Stomach (tissue), 9 donors: Measurements from ENCODE around the gene GNG2. TPM values are rescaled to one million over a fixed set of nuclear protein-coding genes. Genes with fewer than 3 reads are reported as not detected.

ENCODE experiments used
- DNase-seq, 2 donors: peaks; one replicate each; pipeline versions ENCODE4 v3.0.0 to v3.0.0-alpha.2; 2013 to 2019
- H3K27ac ChIP-seq, 5 donors: fragments of 200-600 bp in 4 of 5; sonication (generic) in 4 of 5; one replicate each; pipeline ENCODE4 v1.5.1; 2013 to 2019; ENCODE audit warnings: mild to moderate bottlenecking in 1 of 5, moderate library complexity in 1 of 5
- H3K27me3 ChIP-seq, 3 donors: fragments of 200-600 bp; sonication (generic); one replicate each; pipeline ENCODE4 v1.5.1; 2017 to 2019; ENCODE audit warnings: mixed run types in 1 of 3
- H3K36me3 ChIP-seq, 4 donors: fragments of 200-600 bp; sonication (generic); 1 replicate in 3 of 4; 2 replicates in 1 of 4; pipeline ENCODE4 v1.5.1; 2016 to 2019
- H3K4me1 ChIP-seq, 4 donors: fragments of 200-600 bp; sonication (generic); one replicate each; pipeline ENCODE4 v1.5.1; 2016 to 2019
- H3K4me3 ChIP-seq, 4 donors: fragments of 200-600 bp; sonication (generic) in 3 of 4; one replicate each; pipeline ENCODE4 v1.5.1; 2016 to 2019; ENCODE audit warnings: mild to moderate bottlenecking in 1 of 4
- H3K9me3 ChIP-seq, 4 donors: fragments of 200-600 bp; sonication (generic); one replicate each; pipeline ENCODE4 v1.5.1; 2016 to 2019
- EP300 ChIP-seq: sonication (generic); formaldehyde crosslinking; IDR thresholded peaks from one replicate; pipeline ENCODE4 v1.6.1; 2017; ENCODE audit warnings: antibody characterized with exemption
- POLR2A ChIP-seq, 4 donors: fragments of 450-650 bp; IDR thresholded peaks; one replicate each; pipeline ENCODE4 v1.6.1; 2016; ENCODE audit warnings: antibody characterized with exemption in 4 of 4, control low read depth in 2 of 4, mild to moderate bottlenecking in 1 of 4, moderate library complexity in 1 of 4
- POLR2AphosphoS5 ChIP-seq, 3 donors: sonication (generic); formaldehyde crosslinking; IDR thresholded peaks; one replicate each; pipeline ENCODE4 v1.6.1; 2016; ENCODE audit warnings: antibody characterized with exemption in 3 of 3
- WGBS, 5 donors: extraction: QIAGEN DNeasy Blood & Tissue Kit in 3 of 5; methylation state at CpG; one replicate each; pipeline versions ENCODE4 v1.1.5 to v1.1.7; 2013 to 2018; 5-methylcytosine and 5-hydroxymethylcytosine counted together
- intact Hi-C: fragments of 100-400 bp; cut with DNase I; formaldehyde crosslinking; loops from one replicate; pipeline ENCODE4 v1.15.1; 2023; ENCODE audit warnings: low total_unique reads
- polyA plus RNA-seq, 3 donors: library from polyadenylated mRNA; stranded (reverse); fragments of 200-250 nt; gene quantifications; one replicate each; pipeline ENCODE4 v1.2.3, GENCODE V29; 2013
- total RNA-seq, 5 donors: library from RNA; depleted of rRNA; stranded (reverse); fragments of >200 nt; gene quantifications; one replicate each; pipeline versions ENCODE4 v1.1.0 to v1.2.3, GENCODE V29; 2014 to 2016
- TF ChIP-seq, protein P1 (sequence below), 7 experiments: fragments of 450-650 bp in 4 of 7; fragments of 200-600 bp in 3 of 7; sonication (generic) in 3 of 7; IDR thresholded peaks; one replicate each; pipeline ENCODE4 v1.5.1; 2016 to 2019; ENCODE audit warnings: antibody characterized with exemption in 7 of 7, control low read depth in 2 of 7, mild to moderate bottlenecking in 1 of 7
- donor health status: healthy with polysubstance abuse.
- donor health status: Bipolar disorder and iron deficiency.
- donor health status: healthy.

The GNG2 gene
- total and polyA plus RNA-seq, 8 donors = 0.58 to 23.3 (median 9.2) TPM

DNA sequence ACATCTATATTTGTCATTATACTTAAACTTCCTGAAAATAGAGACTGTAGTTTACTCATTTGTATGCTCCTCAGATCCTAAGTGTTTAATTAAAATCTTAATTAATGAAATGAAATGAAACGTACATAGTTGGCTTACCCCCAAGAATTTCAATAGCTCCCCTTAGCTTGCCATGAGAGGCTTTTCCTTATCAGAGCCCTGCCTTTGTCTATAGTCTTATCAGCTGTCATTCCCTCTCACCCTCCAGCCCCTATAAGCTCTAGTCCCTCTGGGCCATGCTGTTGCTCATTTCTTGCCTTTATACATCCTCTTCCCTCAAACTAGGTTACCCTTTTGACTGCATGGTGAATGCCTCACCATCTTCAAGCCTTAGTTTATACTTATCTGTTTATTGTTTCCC lies 127.8 kb downstream of the GNG2 start:
- TF ChIP-seq, protein P1, sequence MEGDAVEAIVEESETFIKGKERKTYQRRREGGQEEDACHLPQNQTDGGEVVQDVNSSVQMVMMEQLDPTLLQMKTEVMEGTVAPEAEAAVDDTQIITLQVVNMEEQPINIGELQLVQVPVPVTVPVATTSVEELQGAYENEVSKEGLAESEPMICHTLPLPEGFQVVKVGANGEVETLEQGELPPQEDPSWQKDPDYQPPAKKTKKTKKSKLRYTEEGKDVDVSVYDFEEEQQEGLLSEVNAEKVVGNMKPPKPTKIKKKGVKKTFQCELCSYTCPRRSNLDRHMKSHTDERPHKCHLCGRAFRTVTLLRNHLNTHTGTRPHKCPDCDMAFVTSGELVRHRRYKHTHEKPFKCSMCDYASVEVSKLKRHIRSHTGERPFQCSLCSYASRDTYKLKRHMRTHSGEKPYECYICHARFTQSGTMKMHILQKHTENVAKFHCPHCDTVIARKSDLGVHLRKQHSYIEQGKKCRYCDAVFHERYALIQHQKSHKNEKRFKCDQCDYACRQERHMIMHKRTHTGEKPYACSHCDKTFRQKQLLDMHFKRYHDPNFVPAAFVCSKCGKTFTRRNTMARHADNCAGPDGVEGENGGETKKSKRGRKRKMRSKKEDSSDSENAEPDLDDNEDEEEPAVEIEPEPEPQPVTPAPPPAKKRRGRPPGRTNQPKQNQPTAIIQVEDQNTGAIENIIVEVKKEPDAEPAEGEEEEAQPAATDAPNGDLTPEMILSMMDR (IDR thresholded peaks at IDR 0.05) = no peak
- no peak for TF ChIP-seq POLR2AphosphoS5 (IDR thresholded peaks at IDR 0.05)
- TF ChIP-seq POLR2A (IDR thresholded peaks at IDR 0.05) = no peak
- TF ChIP-seq EP300 = no peak
- peak overlapping the region in 4 of 5 donors; percentile 93 to 96 (median 94) for H3K27ac ChIP-seq
- intact Hi-C loops = no loop called here

DNA sequence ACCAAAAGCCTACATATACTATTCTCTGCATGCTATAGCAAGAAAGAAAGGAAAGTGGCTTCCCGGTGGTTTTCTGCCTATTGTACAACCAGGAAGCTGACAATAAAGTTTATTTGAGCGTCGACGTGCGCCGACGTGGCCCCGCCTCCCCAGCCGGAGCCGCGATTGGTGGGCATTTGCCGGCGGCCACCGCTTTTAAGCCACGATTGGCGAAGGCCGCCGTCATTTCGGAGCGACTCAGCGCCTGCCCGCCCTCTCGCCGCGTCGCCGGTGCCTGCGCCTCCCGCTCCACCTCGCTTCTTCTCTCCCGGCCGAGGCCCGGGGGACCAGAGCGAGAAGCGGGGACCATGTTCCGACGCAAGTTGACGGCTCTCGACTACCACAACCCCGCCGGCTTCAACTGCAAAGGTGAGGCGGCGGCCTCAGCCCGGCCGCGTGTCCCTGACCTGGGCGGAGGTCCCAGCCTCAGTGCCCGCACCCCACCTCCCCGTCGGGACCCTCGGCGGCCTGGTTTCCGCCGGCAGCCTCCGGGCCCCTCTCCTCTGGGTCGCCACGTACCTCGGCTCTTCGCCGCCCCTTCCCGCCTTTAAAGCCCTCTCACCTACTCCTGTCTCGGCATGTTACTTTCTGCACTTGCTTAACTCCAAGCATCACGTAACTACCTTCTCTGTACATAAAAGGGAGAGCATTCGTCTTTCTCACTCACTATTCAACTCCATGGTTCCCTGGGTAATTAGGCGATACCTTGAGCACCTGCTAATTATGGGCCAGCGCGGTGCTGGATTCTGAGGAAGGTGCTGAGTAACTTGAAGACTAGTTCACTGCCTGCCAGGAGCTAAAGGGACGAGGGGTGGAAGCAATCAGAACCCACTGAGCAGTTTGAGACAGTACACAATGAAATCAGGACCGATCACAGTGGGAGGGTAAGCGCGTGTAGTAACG lies 129.2 kb downstream of the GNG2 start, which contains the start of gene RTRAF:
RTRAF (plus strand) TSS at position 254 of the 942 bp plus-strand sequence; CDS start at position 348, 94 bp downstream.
- Histone ChIP-seq H3K27ac (peak within 1 kb of the TSS; percentile 91 to 96 (median 93)), H3K9me3 (no peaks in the 10 kb centered on the region), H3K4me1 (peaks cover 13 to 55% (median 33%) of the 10 kb centered on the region in 4 donors), H3K4me3 (peak within 1 kb of the TSS; percentile 82 to 97 (median 94)), H3K27me3 (no peaks in the 10 kb centered on the region), H3K36me3 (peaks cover 0 to 36% (median 29%) of the 10 kb centered on the region in 4 donors)
- TF ChIP-seq POLR2A (IDR thresholded peaks at IDR 0.05) = peak in 2 of 4 donors; percentile 61 to 78
- TF ChIP-seq, protein P1 (IDR thresholded peaks at IDR 0.05) = peak in 1 of 7 experiments; percentile 16
- no peak for TF ChIP-seq EP300
- peak; percentile 88 to 96 (median 91) for TF ChIP-seq POLR2AphosphoS5 (IDR thresholded peaks at IDR 0.05)
- 0 to 5% (median 0%) methylated on average over 50 to 72 of the region's 72 CpGs for WGBS, 5 donors
- peak; percentile 95 to 99 for DNase-seq
- intact Hi-C loops = no loop called here

More for the DNA sequence above, 127.8 kb downstream of the GNG2 start:
- Histone ChIP-seq H3K4me1 (peaks cover 13 to 43% (median 30%) of the 10 kb centered on the region in 4 donors), H3K27me3 (no peaks in the 10 kb centered on the region), H3K36me3 (peaks cover 0 to 22% (median 17%) of the 10 kb centered on the region in 4 donors), H3K9me3 (no peaks in the 10 kb centered on the region), H3K4me3 (peak overlapping the region in 1 of 4 donors; percentile 96)
- 27 to 59% (median 37%) methylated on average over 1 of the region's 1 CpG for WGBS, 5 donors
- DNase-seq = no peak

DNA sequence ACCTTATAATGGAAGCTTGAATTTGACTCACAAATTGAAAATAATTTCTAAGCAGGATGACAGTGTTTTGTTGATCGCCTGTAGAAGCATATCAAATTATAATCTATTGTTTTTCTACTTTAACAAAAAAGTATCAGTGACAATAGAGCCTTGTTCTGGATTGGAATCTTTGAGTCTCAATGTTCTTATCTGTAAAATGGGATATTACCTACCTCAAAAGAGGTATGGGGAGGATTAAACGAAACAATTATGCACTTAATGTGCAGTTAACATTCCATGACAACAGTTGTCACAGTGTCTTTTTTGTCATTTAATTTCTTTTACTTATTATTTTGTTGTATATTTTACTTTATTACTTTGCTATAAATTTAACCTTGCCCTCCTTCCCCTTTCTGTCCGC lies 130.1 kb downstream of the GNG2 start:
- Histone ChIP-seq H3K27ac (peak overlapping the region in 1 of 5 donors; percentile 96), H3K9me3 (no peaks in the 10 kb centered on the region), H3K4me1 (peaks cover 13 to 57% (median 36%) of the 10 kb centered on the region in 4 donors), H3K27me3 (no peaks in the 10 kb centered on the region), H3K4me3 (peak overlapping the region; percentile 82 to 97 (median 94)), H3K36me3 (peaks cover 0 to 45% (median 38%) of the 10 kb centered on the region in 4 donors)
- TF ChIP-seq, protein P1 (IDR thresholded peaks at IDR 0.05) = no peak
- no peak for TF ChIP-seq EP300
- TF ChIP-seq POLR2A (IDR thresholded peaks at IDR 0.05) = no peak
- TF ChIP-seq POLR2AphosphoS5 (IDR thresholded peaks at IDR 0.05) = no peak
- 55 to 68% (median 61%) methylated on average over 3 of the region's 3 CpGs for WGBS, 5 donors
- intact Hi-C loops = no loop called here
- no peak for DNase-seq

DNA sequence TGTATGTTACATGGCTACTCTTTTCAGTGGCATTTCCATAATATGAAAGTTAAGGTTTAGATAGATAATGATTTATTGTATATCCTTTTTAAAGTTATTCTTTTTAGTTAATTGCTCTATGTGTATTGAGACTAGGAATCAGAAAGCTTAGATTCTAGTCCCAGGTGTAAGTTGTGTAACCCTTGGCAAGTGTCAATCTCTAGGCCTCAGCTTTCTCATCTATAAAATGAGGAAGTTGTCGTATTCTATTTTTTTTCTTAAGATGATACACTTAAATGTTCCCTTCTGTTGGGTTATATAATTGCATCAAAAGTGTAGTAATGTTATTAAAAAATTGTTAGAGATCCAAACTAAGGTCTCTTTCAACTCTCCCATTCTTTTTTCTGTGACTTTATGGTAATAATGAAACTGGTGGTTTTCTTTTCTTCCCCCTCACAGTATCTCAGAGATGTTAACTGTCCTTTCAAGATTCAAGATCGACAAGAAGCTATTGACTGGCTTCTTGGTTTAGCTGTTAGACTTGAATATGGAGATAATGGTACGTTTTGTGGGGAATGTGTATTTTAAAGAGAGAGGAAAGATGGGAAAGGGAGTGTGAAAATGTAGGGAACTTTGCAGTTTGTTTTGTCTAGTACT lies 133.0 kb downstream of the GNG2 start:
- intact Hi-C loops = no loop called here
- no peak overlapping the region for H3K27ac ChIP-seq
- WGBS, 5 donors = 65 to 73% (median 69%) methylated on average over 3 of the region's 3 CpGs

More for the DNA sequence above, 133.0 kb downstream of the GNG2 start:
- Histone ChIP-seq H3K9me3 (no peaks in the 10 kb centered on the region), H3K4me3 (no peak overlapping the region), H3K36me3 (peaks cover 0 to 63% (median 55%) of the 10 kb centered on the region in 4 donors), H3K27me3 (no peaks in the 10 kb centered on the region), H3K4me1 (peaks cover 13 to 70% (median 37%) of the 10 kb centered on the region in 4 donors)
- no peak for TF ChIP-seq POLR2AphosphoS5 (IDR thresholded peaks at IDR 0.05)
- no peak for TF ChIP-seq POLR2A (IDR thresholded peaks at IDR 0.05)
- no peak for TF ChIP-seq EP300
- TF ChIP-seq, protein P1 (IDR thresholded peaks at IDR 0.05) = no peak
- DNase-seq = no peak
